Transverse colon (tissue), 3 donors: ENCODE data around the gene ATP11A.

Source experiments
- CTCF ChIP-seq, 5 experiments: fragments of 200-600 bp in 3 of 5; fragments of 450-650 bp in 2 of 5; sonication (generic) in 3 of 5; IDR thresholded peaks; 1 replicate in 2 of 5; 2 replicates in 3 of 5; pipeline ENCODE4 v1.5.1; 2016 to 2017; ENCODE audit warnings: antibody characterized with exemption in 5 of 5, inconsistent platforms in 3 of 5, mild to moderate bottlenecking in 2 of 5, moderate library complexity in 1 of 5
- EP300 ChIP-seq: sonication (generic); formaldehyde crosslinking; IDR thresholded peaks from one replicate; pipeline ENCODE4 v1.6.1; 2017; ENCODE audit warnings: antibody characterized with exemption, low read depth
- POLR2A ChIP-seq: fragments of 450-650 bp; IDR thresholded peaks from one replicate; pipeline ENCODE4 v1.6.1; 2016; ENCODE audit warnings: antibody characterized with exemption, mild to moderate bottlenecking, moderate library complexity

GRCh38 chr13:112760435-112760834, 70.6 kb downstream of the ATP11A start:
- TF ChIP-seq CTCF (IDR thresholded peaks at IDR 0.05) (no peak), EP300 (no peak), POLR2A (no peak)
